GM13977 (cell line): ENCODE data around the gene MAP3K14.
A peak's percentile ranks its signal among the peaks of the same experiment; 100 is the strongest.

Source experiments
- DNase-seq: peaks from one replicate; pipeline ENCODE4 v3.0.0; 2012; ENCODE audit warnings: low spot score
- in situ Hi-C: fragments of 300-500 bp; cut with MboI; formaldehyde crosslinking; loops from one replicate; pipeline ENCODE4 v1.12.0; 2022; ENCODE audit warnings: low sequenced_read_pairs, low pct_unique_long_range_greater_than_20kb, mixed read lengths, inconsistent platforms; ENCODE audit not compliant: unreplicated experiment
- TF ChIP-seq, protein P1 (sequence below): IDR thresholded peaks from 2 replicates; pipeline ENCODE4 v1.5.1; 2012; ENCODE audit warnings: mild to moderate bottlenecking, control low read depth; ENCODE audit not compliant: insufficient read depth; ENCODE audit errors: extremely low read depth, missing control alignments

MAP3K14 gene

GRCh38 chr17:45261577-45262515 lies 55.0 kb downstream of the MAP3K14 start, which contains the start of gene SPATA32:
Gene SPATA32 (minus strand): TSS chr17:45262094. CDS start chr17:45262016, 78 bp downstream.
- TF ChIP-seq, protein P1, sequence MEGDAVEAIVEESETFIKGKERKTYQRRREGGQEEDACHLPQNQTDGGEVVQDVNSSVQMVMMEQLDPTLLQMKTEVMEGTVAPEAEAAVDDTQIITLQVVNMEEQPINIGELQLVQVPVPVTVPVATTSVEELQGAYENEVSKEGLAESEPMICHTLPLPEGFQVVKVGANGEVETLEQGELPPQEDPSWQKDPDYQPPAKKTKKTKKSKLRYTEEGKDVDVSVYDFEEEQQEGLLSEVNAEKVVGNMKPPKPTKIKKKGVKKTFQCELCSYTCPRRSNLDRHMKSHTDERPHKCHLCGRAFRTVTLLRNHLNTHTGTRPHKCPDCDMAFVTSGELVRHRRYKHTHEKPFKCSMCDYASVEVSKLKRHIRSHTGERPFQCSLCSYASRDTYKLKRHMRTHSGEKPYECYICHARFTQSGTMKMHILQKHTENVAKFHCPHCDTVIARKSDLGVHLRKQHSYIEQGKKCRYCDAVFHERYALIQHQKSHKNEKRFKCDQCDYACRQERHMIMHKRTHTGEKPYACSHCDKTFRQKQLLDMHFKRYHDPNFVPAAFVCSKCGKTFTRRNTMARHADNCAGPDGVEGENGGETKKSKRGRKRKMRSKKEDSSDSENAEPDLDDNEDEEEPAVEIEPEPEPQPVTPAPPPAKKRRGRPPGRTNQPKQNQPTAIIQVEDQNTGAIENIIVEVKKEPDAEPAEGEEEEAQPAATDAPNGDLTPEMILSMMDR, result no peak
- in situ Hi-C loops, result no loop called here
- peak; percentile 85 for DNase-seq

GRCh38 chr17:45260204-45260783 lies 56.5 kb downstream of the MAP3K14 start:
- TF ChIP-seq, protein P1, result no peak
- in situ Hi-C loops, result no loop called here
- no peak for DNase-seq

DNA sequence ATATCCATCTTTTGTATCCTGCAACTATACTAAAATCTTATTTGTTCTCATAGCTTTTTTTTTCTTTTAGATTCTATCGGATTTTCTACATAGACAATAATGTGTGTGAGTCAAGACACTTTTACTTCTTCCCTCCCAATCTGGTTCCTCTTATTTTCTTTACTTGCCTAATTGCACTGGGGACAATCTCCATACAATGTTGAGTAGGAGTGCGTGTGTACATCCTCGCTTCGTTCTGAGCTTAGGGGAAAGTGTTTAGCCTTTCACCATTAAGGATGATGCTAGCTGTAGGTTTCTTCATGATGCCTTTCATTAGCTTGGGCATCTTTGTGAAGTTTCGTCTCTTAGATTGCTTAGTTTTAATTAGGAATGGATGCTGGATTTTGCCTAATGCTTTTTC lies 57.8 kb downstream of the MAP3K14 start:
- DNase-seq, result no peak
- in situ Hi-C loops, result no loop called here
- TF ChIP-seq, protein P1, result no peak

DNA sequence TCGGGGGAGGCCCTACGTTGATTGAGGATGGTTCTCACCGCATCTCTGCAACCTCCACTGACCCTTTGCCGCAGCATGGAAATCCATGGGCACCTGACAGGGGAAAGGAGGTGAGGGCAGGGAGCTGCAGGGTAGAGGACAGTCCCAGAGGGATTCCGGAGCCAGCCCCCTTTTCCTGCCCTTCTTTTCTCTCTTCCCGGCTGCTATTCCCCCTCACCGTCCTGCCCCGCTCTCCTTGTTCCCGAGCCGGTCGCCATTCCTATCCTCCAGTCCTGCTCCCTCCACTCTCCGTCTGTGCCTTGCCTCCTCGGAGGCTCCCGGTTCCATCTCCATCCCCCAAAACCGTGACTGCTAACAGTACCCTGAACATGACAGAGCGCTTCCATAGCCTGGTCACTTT lies 59.7 kb downstream of the MAP3K14 start:
- TF ChIP-seq, protein P1, result no peak
- DNase-seq, result no peak
- in situ Hi-C loops, result no loop called here

GRCh38 chr17:45256114-45256966 lies 60.5 kb downstream of the MAP3K14 start:
- DNase-seq, result no peak
- TF ChIP-seq, protein P1, result peak; percentile 15
- in situ Hi-C loops, result no loop called here

DNA sequence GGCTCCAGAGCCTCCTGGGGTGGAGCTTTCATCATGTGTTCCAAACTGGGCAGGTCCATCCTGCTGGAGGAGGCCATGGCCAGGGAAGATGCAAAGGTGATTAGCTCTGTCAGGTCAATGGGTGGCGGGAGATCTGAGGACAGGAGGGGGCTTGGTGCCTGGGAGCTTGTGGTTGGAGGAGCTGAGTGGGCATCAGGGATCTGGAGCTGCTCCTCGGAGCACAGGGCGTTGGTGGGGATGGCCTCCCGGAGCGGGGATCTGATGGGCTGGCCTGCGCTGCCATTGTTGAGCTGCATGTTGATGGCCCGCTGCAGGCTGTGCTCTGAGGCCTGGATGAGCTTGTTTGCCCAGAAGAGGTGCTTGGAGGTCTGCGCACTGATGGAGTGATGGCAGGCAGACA lies 61.5 kb downstream of the MAP3K14 start:
- DNase-seq, result no peak
- TF ChIP-seq, protein P1, result no peak

More for the DNA sequence above, 61.5 kb downstream of the MAP3K14 start:
- in situ Hi-C loops, result no loop called here
